Measurements from ENCODE around the gene YIF1A. TPM values are rescaled to one million over a fixed set of nuclear protein-coding genes. Genes with fewer than 3 reads are reported as not detected.
"Not testable (repeated sequence)": the region's sequence is repeated elsewhere in the genome, so short reads cannot be mapped to it uniquely, and the experiment has no call there.

Gene YIF1A
- total and polyA plus RNA-seq, 2 experiments from 2014 or later = 222 to 259 TPM

DNA sequence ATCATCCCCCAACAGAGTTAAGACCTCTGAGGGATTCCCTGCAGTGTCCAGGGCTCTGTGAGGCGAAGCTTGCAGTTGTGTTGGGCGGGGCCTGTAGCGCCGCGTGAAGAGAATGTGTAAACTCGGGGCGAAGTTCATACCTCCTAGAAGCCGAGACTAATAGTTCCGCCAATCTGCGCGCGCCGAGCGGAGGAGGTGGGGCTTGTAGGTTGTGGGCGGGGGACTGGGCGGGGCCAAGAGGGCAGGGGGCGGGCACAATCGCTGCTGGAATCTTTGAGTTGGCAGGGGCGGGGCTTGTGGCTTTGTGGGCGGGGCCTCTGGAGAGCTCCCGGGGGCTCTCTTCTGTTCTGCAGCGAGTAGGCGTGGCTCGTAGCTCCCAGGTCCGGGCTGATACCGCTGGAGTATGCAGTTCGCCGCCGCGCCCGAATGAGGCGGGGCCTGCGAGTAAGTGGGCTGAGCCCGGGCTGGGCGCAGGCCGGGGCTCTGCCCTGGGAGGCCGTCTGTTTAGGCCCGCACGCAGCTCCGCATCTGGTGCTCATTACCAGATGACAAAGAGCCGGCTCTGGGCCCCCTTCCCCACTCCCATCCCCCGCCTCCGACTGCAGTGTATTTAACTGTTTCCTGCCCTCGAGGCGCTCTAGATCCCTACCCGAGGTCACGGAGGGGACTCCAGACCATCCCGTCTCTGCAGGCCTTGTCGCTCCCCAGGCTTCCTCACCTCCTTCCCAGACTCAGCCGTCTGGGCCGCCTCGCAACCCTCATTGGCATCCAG is 23.8 kb upstream of the YIF1A start:
- Histone ChIP-seq H3K36me3 (ENCODE audit: low read depth) (no peaks in the 10 kb centered on the region), H3K27me3 (replicated peaks; ENCODE audit: insufficient read depth) (no peaks in the 10 kb centered on the region), H3K4me2 (ENCODE audit: unreplicated experiment) (peak overlapping the region; percentile 97), H3K4me1 (ENCODE audit: insufficient read depth) (peaks cover 7% of the 10 kb centered on the region), H3K27ac (peak overlapping the region; percentile 94), H3K9me2 (ENCODE audit: insufficient read depth) (no peaks in the 10 kb centered on the region), H3K79me2 (ENCODE audit: insufficient read depth) (peaks cover 32% of the 10 kb centered on the region), H3K9ac (peak overlapping the region; percentile 94), H2AFZ (peak overlapping the region; percentile 70), H3K4me3 (peak overlapping the region; percentile 87), H3F3A (ENCODE audit: insufficient read depth) (peaks cover 9% of the 10 kb centered on the region), H3K9me3 (ENCODE audit: low read depth) (no peaks in the 10 kb centered on the region), H4K20me1 (ENCODE audit: insufficient read depth) (no peaks in the 10 kb centered on the region)
- peak; percentile 100 for DNase-seq
- TF ChIP-seq EZH2phosphoT487 (IDR thresholded peaks at IDR 0.05; ENCODE audit: insufficient read depth, low read depth) (no peak), EZH2 (IDR thresholded peaks at IDR 0.05; ENCODE audit: insufficient read depth, poor library complexity, severe bottlenecking) (no peak)
- in situ Hi-C loops (cut with MboI) = no loop called here
- 0 to 1% methylated on average over 18 to 49 of the region's 52 CpGs for WGBS, 2 experiments (ENCODE audit: low coverage in 1 of 2, low lambda C conversion rate in 2 of 2, missing lambda C conversion rate in 2 of 2)

DNA sequence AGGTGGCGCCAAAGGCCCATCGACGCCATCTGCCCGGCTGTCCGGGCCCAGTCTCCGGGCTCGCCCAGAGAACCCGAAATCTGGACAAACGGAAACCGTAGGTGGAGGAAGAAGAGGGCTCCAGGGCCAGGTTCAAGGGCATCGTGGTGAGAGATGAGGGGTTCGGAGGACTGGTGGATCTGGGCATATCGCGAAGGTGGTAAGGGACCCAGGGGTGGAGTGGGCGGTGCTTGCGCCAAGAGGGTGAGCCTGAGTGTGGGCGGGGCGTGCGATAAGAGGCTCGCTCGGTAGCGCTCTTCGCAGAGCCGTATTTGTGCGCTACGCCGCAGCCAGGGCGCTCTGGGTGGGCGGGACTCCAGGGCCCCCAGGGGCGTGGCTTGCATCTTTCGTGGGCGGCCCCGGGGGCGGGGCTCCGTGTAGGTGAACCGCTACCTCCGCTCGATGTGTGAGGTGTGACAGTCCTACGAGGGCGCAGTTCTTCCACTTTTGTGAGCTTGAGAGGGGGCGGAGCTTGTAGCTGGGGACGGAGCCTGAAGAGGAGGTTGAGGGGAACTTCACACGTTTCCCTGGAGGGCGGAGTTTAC is 23.1 kb upstream of the YIF1A start:
- Histone ChIP-seq H3K9ac (peak overlapping the region; percentile 71), H3K9me2 (ENCODE audit: insufficient read depth) (no peaks in the 10 kb centered on the region), H3K4me3 (peak overlapping the region; percentile 67), H3K4me1 (ENCODE audit: insufficient read depth) (0 out of 2 replicates have a peak, but pooled peaks cover under 1% of the 10 kb centered on the region), H3K79me2 (ENCODE audit: insufficient read depth) (peaks cover 32% of the 10 kb centered on the region), H3K27ac (peak overlapping the region; percentile 70), H4K20me1 (ENCODE audit: insufficient read depth) (no peaks in the 10 kb centered on the region), H2AFZ (peak overlapping the region; percentile 70), H3K36me3 (ENCODE audit: low read depth) (no peaks in the 10 kb centered on the region), H3K9me3 (ENCODE audit: low read depth) (no peaks in the 10 kb centered on the region), H3K27me3 (replicated peaks; ENCODE audit: insufficient read depth) (no peaks in the 10 kb centered on the region), H3F3A (ENCODE audit: insufficient read depth) (peaks cover 9% of the 10 kb centered on the region), H3K4me2 (ENCODE audit: unreplicated experiment) (peak overlapping the region; percentile 77)
- in situ Hi-C loops (cut with MboI) = no loop called here
- WGBS, 2 experiments (ENCODE audit: low coverage in 1 of 2, low lambda C conversion rate in 2 of 2, missing lambda C conversion rate in 2 of 2) = 0 to 1% methylated on average over 30 to 44 of the region's 44 CpGs
- TF ChIP-seq EZH2 (IDR thresholded peaks at IDR 0.05; ENCODE audit: insufficient read depth, poor library complexity, severe bottlenecking) = no peak
- TF ChIP-seq EZH2phosphoT487 (IDR thresholded peaks at IDR 0.05; ENCODE audit: insufficient read depth, low read depth) = no peak
- peak; percentile 97 for DNase-seq

DNA sequence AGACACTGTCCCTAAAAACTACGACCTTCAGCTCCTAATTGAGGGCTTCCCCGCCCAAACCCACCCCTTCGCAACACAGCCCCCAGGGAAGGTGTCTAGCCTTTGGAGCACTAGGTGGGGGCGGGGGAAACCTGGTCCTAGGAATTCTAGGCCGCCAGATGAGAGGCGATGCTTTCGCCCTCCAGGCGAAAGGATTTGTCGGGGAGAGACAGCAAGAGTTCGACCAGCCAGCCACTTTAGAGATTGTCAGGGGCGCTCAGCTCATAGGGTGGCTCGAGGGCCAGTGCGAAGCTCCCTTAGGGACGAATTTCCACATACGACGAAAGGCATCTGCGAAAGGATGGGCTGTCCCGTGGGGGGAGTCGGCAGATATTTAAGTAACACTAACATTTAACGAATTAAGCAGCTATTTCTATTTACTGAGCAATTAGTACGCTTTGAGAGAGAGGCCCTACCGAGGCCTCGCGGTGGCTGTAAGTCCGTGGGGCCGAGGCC is 22.6 kb upstream of the YIF1A start:
- no peaks in the 10 kb centered on the region for H3K27me3 ChIP-seq (replicated peaks; ENCODE audit: insufficient read depth)
- H3K9ac ChIP-seq = peak overlapping the region; percentile 71
- H3K36me3 ChIP-seq (ENCODE audit: low read depth) = no peaks in the 10 kb centered on the region
- H3K4me1 ChIP-seq (ENCODE audit: insufficient read depth) = no peaks in the 10 kb centered on the region
- peaks cover 29% of the 10 kb centered on the region for H3K79me2 ChIP-seq (ENCODE audit: insufficient read depth)
- H3K27ac ChIP-seq = peak overlapping the region; percentile 70
- peak overlapping the region; percentile 67 for H3K4me3 ChIP-seq
- in situ Hi-C loops (cut with MboI) = no loop called here
- no peaks in the 10 kb centered on the region for H3K9me2 ChIP-seq (ENCODE audit: insufficient read depth)
- H3K9me3 ChIP-seq (ENCODE audit: low read depth) = no peaks in the 10 kb centered on the region
- no peaks in the 10 kb centered on the region for H4K20me1 ChIP-seq (ENCODE audit: insufficient read depth)
- DNase-seq = no peak
- 23 to 30% methylated on average over 26 of the region's 26 CpGs for WGBS, 2 experiments (ENCODE audit: low coverage in 1 of 2, low lambda C conversion rate in 2 of 2, missing lambda C conversion rate in 2 of 2)
- no peak for TF ChIP-seq EZH2 (IDR thresholded peaks at IDR 0.05; ENCODE audit: insufficient read depth, poor library complexity, severe bottlenecking)
- no peak for TF ChIP-seq EZH2phosphoT487 (IDR thresholded peaks at IDR 0.05; ENCODE audit: insufficient read depth, low read depth)
- peaks cover 9% of the 10 kb centered on the region for H3F3A ChIP-seq (ENCODE audit: insufficient read depth)
- H3K4me2 ChIP-seq (ENCODE audit: unreplicated experiment) = peak overlapping the region; percentile 77
- H2AFZ ChIP-seq = peak overlapping the region; percentile 70

DNA sequence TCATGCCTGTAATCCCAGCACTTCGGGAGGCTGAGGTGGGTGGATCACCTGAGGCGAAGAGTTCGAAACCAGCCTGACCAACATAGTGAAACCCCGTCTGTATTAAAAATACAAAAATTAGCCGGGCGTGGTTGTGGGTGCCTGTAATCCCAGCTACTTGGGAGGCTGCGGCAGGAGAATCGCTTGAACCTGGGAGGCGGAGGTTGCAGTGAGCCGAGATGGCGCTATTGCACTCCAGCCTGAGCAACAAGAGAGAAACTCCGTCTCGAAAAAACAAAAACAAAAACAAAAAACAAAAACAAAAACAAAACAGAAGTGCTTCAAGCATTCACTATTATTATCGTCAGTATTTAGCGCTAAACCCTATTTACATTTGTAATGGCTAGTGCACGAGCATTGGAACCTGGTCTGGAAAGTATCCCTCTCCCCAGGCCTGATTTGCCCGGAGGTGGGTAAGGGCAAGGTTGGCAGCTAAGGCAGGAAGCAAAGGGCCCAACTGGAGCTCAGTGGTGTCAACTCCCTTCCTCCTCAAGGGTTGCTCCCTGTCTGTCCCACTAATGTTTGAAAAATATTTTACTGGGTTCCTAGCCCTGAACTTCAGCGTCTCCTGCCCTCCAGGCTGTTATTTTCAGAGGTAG is 22.0 kb upstream of the YIF1A start:
- H3K4me3 ChIP-seq; H3K27ac ChIP-seq; DNase-seq; H3K4me1 ChIP-seq (ENCODE audit: insufficient read depth); H3K4me2 ChIP-seq (ENCODE audit: unreplicated experiment); H3K27me3 ChIP-seq (replicated peaks; ENCODE audit: insufficient read depth); H3K9ac ChIP-seq; H4K20me1 ChIP-seq (ENCODE audit: insufficient read depth); H2AFZ ChIP-seq; in situ Hi-C loops (cut with MboI); H3K36me3 ChIP-seq (ENCODE audit: low read depth); H3K9me3 ChIP-seq (ENCODE audit: low read depth); H3K9me2 ChIP-seq (ENCODE audit: insufficient read depth); H3F3A ChIP-seq (ENCODE audit: insufficient read depth): not testable (repeated sequence)
- WGBS, 2 experiments (ENCODE audit: low coverage in 1 of 2, low lambda C conversion rate in 2 of 2, missing lambda C conversion rate in 2 of 2) = 69 to 74% methylated on average over 18 of the region's 18 CpGs
- H3K79me2 ChIP-seq (ENCODE audit: insufficient read depth) = peaks cover 23% of the 10 kb centered on the region
